ENCODE measurements around the gene ANKRD6.

ANKRD6 gene

DNA sequence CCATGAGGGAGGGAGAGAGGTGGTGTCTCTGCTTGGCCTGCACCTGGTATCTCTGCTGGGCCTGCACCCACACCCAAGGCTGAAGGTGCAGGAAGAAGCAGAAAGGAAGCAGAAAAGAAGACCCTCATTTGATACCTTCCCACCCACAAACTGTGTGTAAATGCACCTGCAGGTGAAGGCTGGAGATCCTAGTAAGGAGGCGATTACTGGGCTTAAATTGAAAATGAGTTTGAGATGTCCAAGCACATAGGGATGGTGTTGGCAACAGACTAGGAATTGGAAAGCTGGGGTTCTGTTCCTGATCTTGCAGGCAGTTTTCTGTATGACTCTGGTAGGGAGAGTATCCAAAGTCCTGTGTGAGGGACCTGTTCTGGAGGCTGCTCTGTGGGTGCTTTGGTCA is 130.9 kb downstream of the ANKRD6 start:
- TF ChIP-seq, protein P1, sequence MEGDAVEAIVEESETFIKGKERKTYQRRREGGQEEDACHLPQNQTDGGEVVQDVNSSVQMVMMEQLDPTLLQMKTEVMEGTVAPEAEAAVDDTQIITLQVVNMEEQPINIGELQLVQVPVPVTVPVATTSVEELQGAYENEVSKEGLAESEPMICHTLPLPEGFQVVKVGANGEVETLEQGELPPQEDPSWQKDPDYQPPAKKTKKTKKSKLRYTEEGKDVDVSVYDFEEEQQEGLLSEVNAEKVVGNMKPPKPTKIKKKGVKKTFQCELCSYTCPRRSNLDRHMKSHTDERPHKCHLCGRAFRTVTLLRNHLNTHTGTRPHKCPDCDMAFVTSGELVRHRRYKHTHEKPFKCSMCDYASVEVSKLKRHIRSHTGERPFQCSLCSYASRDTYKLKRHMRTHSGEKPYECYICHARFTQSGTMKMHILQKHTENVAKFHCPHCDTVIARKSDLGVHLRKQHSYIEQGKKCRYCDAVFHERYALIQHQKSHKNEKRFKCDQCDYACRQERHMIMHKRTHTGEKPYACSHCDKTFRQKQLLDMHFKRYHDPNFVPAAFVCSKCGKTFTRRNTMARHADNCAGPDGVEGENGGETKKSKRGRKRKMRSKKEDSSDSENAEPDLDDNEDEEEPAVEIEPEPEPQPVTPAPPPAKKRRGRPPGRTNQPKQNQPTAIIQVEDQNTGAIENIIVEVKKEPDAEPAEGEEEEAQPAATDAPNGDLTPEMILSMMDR (IDR thresholded peaks at IDR 0.05; ENCODE audit: control extremely low read depth, extremely low read depth, low read depth, missing control alignments): no peak
- ChIA-PET CTCF (interaction anchor here (1.5 kb wide), 1 partner anchor 9 kb away, joined by 5 read pairs; no protein-coding TSS in a partner anchor), POLR2A (no interaction called here)
- no peak for DNase-seq (ENCODE audit: extremely low spot score)

DNA sequence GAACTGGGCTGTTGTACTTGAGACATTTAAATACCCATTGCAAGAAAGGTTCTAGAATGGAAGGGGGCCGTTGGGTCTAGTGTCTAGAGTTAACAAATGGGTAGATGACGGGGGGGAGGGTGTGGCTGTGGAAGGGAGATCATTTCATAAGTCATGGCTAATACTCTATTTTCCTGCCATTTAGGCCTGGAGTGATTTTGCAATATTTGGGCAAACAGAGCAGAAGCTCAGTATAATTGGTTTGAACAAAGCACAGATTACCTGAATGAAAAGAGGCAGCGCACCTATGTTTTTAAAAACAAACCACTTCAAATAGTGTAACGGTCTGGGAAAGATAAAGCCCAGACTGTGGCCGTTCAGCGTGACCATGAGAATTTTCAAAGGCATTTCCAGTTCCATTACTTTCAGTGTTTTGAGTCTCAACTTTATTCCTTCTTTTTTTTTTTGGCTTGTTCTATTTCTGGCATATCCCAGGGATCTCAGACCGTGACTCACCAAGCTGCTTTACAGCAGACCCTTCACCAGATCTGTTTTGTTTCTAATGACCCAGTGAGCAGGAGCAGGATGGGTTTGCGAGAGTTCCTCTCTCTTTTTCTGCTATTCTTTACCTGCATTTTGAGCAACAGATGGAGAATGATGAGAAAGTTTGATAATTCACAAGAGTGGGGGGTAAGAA is 131.9 kb downstream of the ANKRD6 start:
- ChIA-PET CTCF (no interaction called here), POLR2A (no interaction called here)

DNA sequence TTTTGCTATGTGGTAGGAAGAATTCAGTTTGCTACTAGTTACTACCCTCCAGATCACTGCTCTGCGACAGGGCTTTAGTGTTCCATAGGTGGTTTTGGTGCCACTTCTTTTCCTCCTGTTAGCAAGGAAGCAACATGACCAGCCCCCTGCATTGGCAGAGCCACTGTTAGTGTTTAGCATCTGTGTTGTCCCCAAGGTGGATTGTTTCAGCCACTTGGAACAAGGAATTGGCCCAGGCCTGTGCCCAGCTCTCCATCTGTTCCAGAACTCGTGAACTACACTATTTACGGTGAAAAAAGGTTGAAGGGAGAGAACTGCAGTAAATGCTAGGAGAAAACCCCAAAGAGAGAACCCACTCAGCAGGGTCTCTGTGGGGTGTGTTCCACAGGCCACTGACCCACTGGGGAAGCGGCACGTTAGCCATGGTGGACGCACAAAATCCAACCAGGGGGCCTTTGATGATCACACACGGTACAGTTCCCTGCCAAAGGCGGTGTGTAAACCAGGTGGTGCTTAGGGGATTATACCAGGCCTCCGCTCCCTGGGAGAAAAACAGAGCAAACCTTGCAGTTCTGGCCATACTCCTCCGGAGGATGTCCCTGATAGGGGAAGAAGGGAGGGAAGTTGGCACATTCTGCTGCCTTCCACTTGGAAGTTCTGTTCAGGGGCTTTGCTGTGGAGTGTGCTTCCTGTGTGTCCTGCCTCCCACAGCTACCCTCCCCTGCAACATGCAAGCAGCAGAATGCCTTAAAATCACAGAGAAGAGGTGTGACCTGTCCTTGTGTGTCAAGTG is 133.3 kb downstream of the ANKRD6 start:
- DNase-seq (ENCODE audit: extremely low spot score): no peak
- ChIA-PET POLR2A (no interaction called here), CTCF (interaction anchor here (0.8 to 1.3 kb wide), 2 partner anchors 10 to 134 kb away, joined by 3 to 4 read pairs; no protein-coding TSS in a partner anchor)
- TF ChIP-seq, protein P1 (IDR thresholded peaks at IDR 0.05; ENCODE audit: control extremely low read depth, extremely low read depth, low read depth, missing control alignments): no peak

More for the DNA sequence above, 131.9 kb downstream of the ANKRD6 start:
- TF ChIP-seq, protein P1 (IDR thresholded peaks at IDR 0.05; ENCODE audit: control extremely low read depth, extremely low read depth, low read depth, missing control alignments): no peak
- no peak for DNase-seq (ENCODE audit: extremely low spot score)

DNA sequence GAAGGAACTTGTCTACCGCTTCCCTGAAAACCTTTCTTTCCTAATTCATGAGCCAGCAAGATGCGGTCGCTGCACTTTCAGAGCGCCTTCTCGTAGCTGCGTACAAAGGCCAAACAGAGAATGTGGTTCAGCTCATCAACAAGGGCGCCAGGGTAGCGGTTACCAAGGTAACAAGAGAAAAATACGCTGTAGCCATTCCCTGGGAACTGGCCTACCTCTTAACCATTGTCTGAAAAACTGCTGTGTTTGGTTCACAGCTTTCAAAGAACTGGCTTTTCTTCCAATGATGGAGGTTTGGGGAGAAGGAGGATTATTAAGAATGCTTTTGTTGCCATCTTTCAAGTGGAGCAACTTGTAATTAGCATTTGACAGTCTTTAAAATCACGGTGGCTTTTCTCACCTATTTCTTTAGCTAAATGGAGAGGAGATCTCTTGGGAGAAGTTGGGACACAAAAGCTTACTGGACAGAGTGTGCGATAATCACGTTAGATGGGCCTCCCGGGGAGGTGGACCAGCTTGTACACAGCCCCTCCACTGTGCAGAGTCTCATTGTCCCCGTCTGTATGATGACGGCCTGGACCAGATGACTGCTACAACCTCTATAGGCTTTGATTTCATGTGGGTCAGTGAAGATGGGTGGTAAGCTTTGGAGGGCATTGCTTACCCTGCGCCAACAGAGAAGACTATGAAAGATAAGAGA is 134.1 kb downstream of the ANKRD6 start:
- no peak for DNase-seq (ENCODE audit: extremely low spot score)
- ChIA-PET CTCF (interaction anchor here (0.8 to 1.8 kb wide), 6 partner anchors 9 to 195 kb away, joined by 3 to 6 read pairs (median 4); no protein-coding TSS in a partner anchor), POLR2A (no interaction called here)
- TF ChIP-seq, protein P1 (IDR thresholded peaks at IDR 0.05; ENCODE audit: control extremely low read depth, extremely low read depth, low read depth, missing control alignments): no peak

DNA sequence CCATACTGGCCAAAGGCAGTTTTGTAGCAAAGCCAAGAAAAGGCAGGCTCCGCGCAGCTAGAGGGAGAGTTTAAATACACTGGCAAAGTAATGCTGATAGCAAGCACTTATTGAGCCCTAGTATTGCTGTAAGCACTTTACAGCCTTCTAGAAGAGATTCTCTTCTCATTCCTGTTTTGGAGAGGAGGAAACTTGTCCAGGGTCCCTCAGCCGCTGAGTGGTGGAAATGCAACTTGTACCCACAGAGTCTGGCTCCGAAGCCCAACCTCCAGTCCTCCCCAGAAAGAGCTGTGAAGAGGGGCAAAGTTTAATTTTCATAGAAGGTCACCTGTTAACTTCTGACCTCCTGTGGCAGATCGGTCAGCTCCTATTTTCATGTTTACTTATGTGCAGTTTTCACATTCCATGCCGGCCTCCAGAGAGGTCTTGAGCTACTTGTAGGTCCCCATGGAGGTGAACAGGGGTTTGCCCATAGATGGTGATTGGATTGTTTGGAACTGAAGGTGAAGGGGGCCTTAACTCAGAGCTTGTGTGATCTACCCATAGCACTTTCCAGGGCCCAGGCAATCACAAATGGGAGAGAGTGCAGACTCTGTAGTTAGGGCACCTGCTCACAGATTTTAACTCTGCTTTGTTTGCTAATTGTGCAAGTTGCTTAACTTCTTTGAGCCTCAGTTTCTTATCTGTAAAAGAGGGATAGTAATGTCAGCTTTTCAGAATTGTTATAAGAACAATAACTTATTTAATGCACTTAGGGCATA is 134.9 kb downstream of the ANKRD6 start:
- TF ChIP-seq, protein P1 (IDR thresholded peaks at IDR 0.05; ENCODE audit: control extremely low read depth, extremely low read depth, low read depth, missing control alignments): no peak
- DNase-seq (ENCODE audit: extremely low spot score): no peak
- CTCF ChIA-PET: interaction anchor here (0.7 to 1.8 kb wide), 5 partner anchors 11 to 196 kb away, joined by 3 to 6 read pairs (median 3); no protein-coding TSS in a partner anchor
- POLR2A ChIA-PET: no interaction called here

Data from GM10248 (cell line).